Neutrophil (primary cell): ENCODE data around the gene CNTROB.
"Not testable (repeated sequence)": the region's sequence is repeated elsewhere in the genome, so short reads cannot be mapped to it uniquely, and the experiment has no call there.

Experiments
- H3K27ac ChIP-seq: fragments of 200-600 bp; sonication (generic); 2 replicates; pipeline ENCODE4 v1.5.1; 2016; ENCODE audit warnings: mild to moderate bottlenecking, moderate library complexity
- H3K27me3 ChIP-seq: fragments of 200-600 bp; sonication (generic); 2 replicates; pipeline ENCODE4 v1.6.0; 2016; ENCODE audit warnings: mild to moderate bottlenecking
- H3K36me3 ChIP-seq: fragments of 200-600 bp; sonication (generic); 2 replicates; pipeline ENCODE4 v1.5.1; 2017
- H3K4me1 ChIP-seq, 2 experiments: fragments of 200-600 bp in 1 of 2; sonication (generic) in 1 of 2; 1 replicate in 1 of 2; 2 replicates in 1 of 2; pipeline versions ENCODE4 v1.5.1 to v1.6.1; 2013 to 2016; ENCODE audit warnings: low read depth in 1 of 2, low read length in 1 of 2, mild to moderate bottlenecking in 1 of 2, moderate library complexity in 1 of 2; ENCODE audit not compliant: control insufficient read depth in 1 of 2, insufficient read depth in 1 of 2
- H3K4me3 ChIP-seq, 2 experiments: fragments of 200-600 bp in 1 of 2; sonication (generic) in 1 of 2; 1 replicate in 1 of 2; 2 replicates in 1 of 2; pipeline ENCODE4 v1.5.1; 2013 to 2016; ENCODE audit warnings: low read depth in 1 of 2, low read length in 1 of 2, mild to moderate bottlenecking in 1 of 2, moderate library complexity in 1 of 2
- H3K9me3 ChIP-seq: fragments of 200-600 bp; sonication (generic); 2 replicates; pipeline ENCODE4 v1.5.1; 2016
- CTCF ChIP-seq: fragments of 200-600 bp; sonication (generic); IDR thresholded peaks from 2 replicates; pipeline ENCODE4 v1.5.1; 2016; ENCODE audit warnings: antibody characterized with exemption

The CNTROB gene

GRCh38 chr17:7950578-7950977, 18.6 kb downstream of the CNTROB start:
- H3K9me3 ChIP-seq = no peaks in the 10 kb centered on the region
- peaks cover 35% of the 10 kb centered on the region for H3K36me3 ChIP-seq
- no peak overlapping the region for H3K4me3 ChIP-seq
- H3K27ac ChIP-seq = no peak overlapping the region
- TF ChIP-seq CTCF = no peak
- peaks cover 0 to 2% of the 10 kb centered on the region in 2 experiments for H3K4me1 ChIP-seq
- H3K27me3 ChIP-seq = no peaks in the 10 kb centered on the region

- no peak for TF ChIP-seq CTCF
- Histone ChIP-seq H3K4me3 (no peak overlapping the region), H3K4me1 (peaks cover 3% of the 10 kb centered on the region in 2 experiments), H3K27ac (no peak overlapping the region), H3K9me3 (no peaks in the 10 kb centered on the region), H3K27me3 (no peaks in the 10 kb centered on the region), H3K36me3 (peaks cover 28% of the 10 kb centered on the region)
Measured at GRCh38 chr17:7951143-7951792, 19.3 kb downstream of the CNTROB start.

- not testable (repeated sequence) for H3K9me3 ChIP-seq, H3K4me3 ChIP-seq, H3K4me1 ChIP-seq, H3K27ac ChIP-seq, H3K27me3 ChIP-seq
- peaks cover 14% of the 10 kb centered on the region for H3K36me3 ChIP-seq
Measured at GRCh38 chr17:7953266-7953665, 21.3 kb downstream of the CNTROB start.

GRCh38 chr17:7955414-7956227, 23.6 kb downstream of the CNTROB start:
- H3K36me3 ChIP-seq = no peaks in the 10 kb centered on the region
- no peak for TF ChIP-seq CTCF
- no peak overlapping the region for H3K4me3 ChIP-seq
- no peaks in the 10 kb centered on the region for H3K27me3 ChIP-seq
- H3K4me1 ChIP-seq = peaks cover 20 to 24% of the 10 kb centered on the region in 2 experiments
- no peaks in the 10 kb centered on the region for H3K9me3 ChIP-seq
- H3K27ac ChIP-seq = no peak overlapping the region

GRCh38 chr17:7956228-7956965, 24.4 kb downstream of the CNTROB start:
- H3K4me1 ChIP-seq = peaks cover 28 to 32% of the 10 kb centered on the region in 2 experiments
- H3K9me3 ChIP-seq = no peaks in the 10 kb centered on the region
- no peaks in the 10 kb centered on the region for H3K27me3 ChIP-seq
- H3K4me3 ChIP-seq = no peak overlapping the region
- no peak for TF ChIP-seq CTCF
- H3K36me3 ChIP-seq = no peaks in the 10 kb centered on the region
- no peak overlapping the region for H3K27ac ChIP-seq
